H1 (cell line): ENCODE results near the gene PIK3CG. TPM values are rescaled to one million over a fixed set of nuclear protein-coding genes. Genes with fewer than 3 reads are reported as not detected.

ENCODE experiments used
- CTCF ChIA-PET: fragments of 300-600 bp; sonication (Branson Sonifier 250); formaldehyde crosslinking; loops from one replicate; lab custom pipeline; 2021; ENCODE audit not compliant: partially characterized antibody; lab: Charles Lee
- POLR2A ChIA-PET: fragments of 300-600 bp; sonication (Branson Sonifier 250); formaldehyde crosslinking; loops from one replicate; lab custom pipeline; 2021; ENCODE audit warnings: inconsistent platforms; ENCODE audit not compliant: partially characterized antibody; lab: Charles Lee
- DNase-seq, 2 experiments: peaks; one replicate each; pipeline versions ENCODE4 v3.0.0 to v3.0.0-alpha.2; 2010 to 2022; ENCODE audit warnings: low spot score in 2 of 2, low read depth in 1 of 2, mixed read lengths in 1 of 2
- FAIRE-seq: peaks from 2 replicates; lab custom pipeline; 2011; peaks lifted over from hg19 to GRCh38; lab: Jason Lieb, UNC
- H2AFZ ChIP-seq: 2 replicates; pipeline ENCODE4 v1.8.1; 2012; ENCODE audit warnings: low read length, inconsistent platforms
- H2AK5ac ChIP-seq: 2 replicates; pipeline ENCODE4 v1.6.1; 2013; ENCODE audit warnings: low read depth, low read length
- H2BK120ac ChIP-seq: replicated peaks from 2 replicates; pipeline ENCODE3; 2013; ENCODE audit warnings: low read depth, low read length, inconsistent platforms
- H2BK12ac ChIP-seq: 2 replicates; pipeline ENCODE4 v1.6.1; 2013; ENCODE audit warnings: low read depth, low read length
- H2BK15ac ChIP-seq: 2 replicates; pipeline ENCODE4 v1.6.1; 2013; ENCODE audit warnings: low read length
- H2BK20ac ChIP-seq: 2 replicates; pipeline ENCODE4 v1.6.1; 2013; ENCODE audit warnings: low read length
- H2BK5ac ChIP-seq: 2 replicates; pipeline ENCODE4 v1.6.1; 2013; ENCODE audit warnings: low read depth, low read length
- H3K14ac ChIP-seq: 2 replicates; pipeline ENCODE4 v1.6.1; 2013; ENCODE audit warnings: inconsistent platforms; ENCODE audit not compliant: insufficient read length
- H3K18ac ChIP-seq: 2 replicates; pipeline ENCODE4 v1.6.1; 2013; ENCODE audit warnings: low read length; ENCODE audit errors: extremely low read depth
- H3K23ac ChIP-seq: 2 replicates; pipeline ENCODE4 v1.6.1; 2013; ENCODE audit warnings: inconsistent platforms; ENCODE audit not compliant: insufficient read length
- H3K23me2 ChIP-seq: 2 replicates; pipeline ENCODE4 v1.6.1; 2013; ENCODE audit warnings: low read depth, low read length
- H3K27ac ChIP-seq: 2 replicates; pipeline ENCODE4 v1.6.1; 2011; ENCODE audit warnings: low read depth, low read length, inconsistent platforms
- H3K27me3 ChIP-seq, 4 experiments: replicated peaks in 1 of 4; 1 replicate in 1 of 4; 2 replicates in 3 of 4; pipeline versions ENCODE4 v1.6.1 to v1.8.1; 2011 to 2013; ENCODE audit warnings: low read length in 3 of 4, mild to moderate bottlenecking in 3 of 4, inconsistent platforms in 2 of 4, mixed read lengths in 2 of 4, moderate library complexity in 1 of 4; ENCODE audit not compliant: control insufficient read depth in 3 of 4, insufficient read depth in 3 of 4; ENCODE audit errors: extremely low read depth in 1 of 4
- H3K36me3 ChIP-seq, 4 experiments: 2 replicates each; pipeline versions ENCODE4 v1.6.1 to v1.8.1; 2011 to 2013; ENCODE audit warnings: mild to moderate bottlenecking in 4 of 4, low read length in 3 of 4, moderate library complexity in 2 of 4, control low read depth in 1 of 4, inconsistent platforms in 1 of 4; ENCODE audit not compliant: insufficient read depth in 4 of 4, control insufficient read depth in 2 of 4
- H3K4ac ChIP-seq: replicated peaks from 2 replicates; pipeline ENCODE3; 2013; ENCODE audit warnings: low read length, low read depth, mixed read lengths, inconsistent platforms; ENCODE audit not compliant: insufficient read length
- H3K4me1 ChIP-seq, 4 experiments: replicated peaks in 1 of 4; 1 replicate in 1 of 4; 2 replicates in 3 of 4; pipeline versions ENCODE4 v1.6.1 to v1.8.1; 2011 to 2013; ENCODE audit warnings: low read length in 3 of 4, inconsistent platforms in 2 of 4, mixed read lengths in 1 of 4; ENCODE audit not compliant: insufficient read depth in 4 of 4, control insufficient read depth in 3 of 4
- H3K4me2 ChIP-seq, 2 experiments: 2 replicates each; pipeline versions ENCODE4 v1.6.1 to v1.8.1; 2011 to 2013; ENCODE audit warnings: low read depth in 2 of 2, low read length in 2 of 2, control low read depth in 1 of 2, inconsistent platforms in 1 of 2, mild to moderate bottlenecking in 1 of 2; ENCODE audit not compliant: insufficient read depth in 1 of 2
- H3K4me3 ChIP-seq, 4 experiments: fragments of 200-600, 300-600 bp in 1 of 4; sonication (generic), shearing (Covaris generic), sonication (Bioruptor Twin) in 1 of 4; 2 replicates each; pipeline versions ENCODE4 v1.5.1 to v1.8.1; 2011 to 2016; ENCODE audit warnings: low read length in 4 of 4, low read depth in 3 of 4, control low read depth in 2 of 4, inconsistent platforms in 2 of 4, mild to moderate bottlenecking in 2 of 4, mixed read lengths in 1 of 4, moderate library complexity in 1 of 4; ENCODE audit not compliant: insufficient read depth in 2 of 4; ENCODE audit errors: extremely low read depth in 1 of 4
- H3K56ac ChIP-seq: replicated peaks from 2 replicates; pipeline ENCODE3; 2013; ENCODE audit warnings: low read depth, mild to moderate bottlenecking, mixed read lengths, low read length, inconsistent platforms; ENCODE audit not compliant: insufficient read length
- H3K79me1 ChIP-seq: 2 replicates; pipeline ENCODE4 v1.6.1; 2013; ENCODE audit warnings: low read depth, low read length, control low read depth
- H3K79me2 ChIP-seq, 2 experiments: 2 replicates each; pipeline versions ENCODE4 v1.6.1 to v1.8.1; 2012 to 2013; ENCODE audit warnings: low read length in 2 of 2, mild to moderate bottlenecking in 2 of 2, inconsistent platforms in 1 of 2; ENCODE audit not compliant: insufficient read depth in 2 of 2, control insufficient read depth in 1 of 2
- H3K9ac ChIP-seq, 4 experiments: replicated peaks in 1 of 4; 1 replicate in 1 of 4; 2 replicates in 3 of 4; pipeline versions ENCODE4 v1.6.1 to v1.8.1; 2011 to 2013; ENCODE audit warnings: low read depth in 3 of 4, low read length in 3 of 4, control low read depth in 2 of 4, mild to moderate bottlenecking in 2 of 4, moderate library complexity in 2 of 4, inconsistent platforms in 1 of 4; ENCODE audit errors: extremely low read depth in 1 of 4
- H3K9me3 ChIP-seq, 2 experiments: 2 replicates each; pipeline versions ENCODE4 v1.6.1 to v1.8.1; 2012 to 2013; ENCODE audit warnings: mild to moderate bottlenecking in 2 of 2, moderate library complexity in 2 of 2, control low read depth in 1 of 2, inconsistent platforms in 1 of 2, low read depth in 1 of 2, low read length in 1 of 2, mixed read lengths in 1 of 2; ENCODE audit not compliant: insufficient read depth in 2 of 2
- H4K20me1 ChIP-seq, 2 experiments: replicated peaks in 1 of 2; 2 replicates each; pipeline versions ENCODE3 to v1.8.1; 2011 to 2013; ENCODE audit warnings: inconsistent platforms in 2 of 2, low read length in 2 of 2, mild to moderate bottlenecking in 1 of 2; ENCODE audit not compliant: insufficient read depth in 2 of 2, control insufficient read depth in 1 of 2
- H4K5ac ChIP-seq: 2 replicates; pipeline ENCODE4 v1.6.1; 2013; ENCODE audit warnings: low read length, low read depth, mixed read lengths, inconsistent platforms; ENCODE audit not compliant: insufficient read length
- H4K8ac ChIP-seq: 2 replicates; pipeline ENCODE4 v1.8.0; 2013; ENCODE audit warnings: mild to moderate bottlenecking, moderate library complexity, low read length, inconsistent platforms; ENCODE audit not compliant: insufficient read depth; ENCODE audit errors: extremely low read depth
- H4K91ac ChIP-seq: replicated peaks from 2 replicates; pipeline ENCODE3; 2013; ENCODE audit warnings: low read length, mixed read lengths, inconsistent platforms; ENCODE audit not compliant: insufficient read length
- FOSL1 ChIP-seq: IDR thresholded peaks from 2 replicates; pipeline ENCODE4 v1.6.1; 2011; ENCODE audit warnings: mild to moderate bottlenecking, low read depth, low read length, moderate library complexity; ENCODE audit not compliant: insufficient read depth
- GTF2F1 ChIP-seq: IDR thresholded peaks from 2 replicates; pipeline ENCODE4 v1.6.1; 2012; ENCODE audit warnings: low read depth, low read length, improper control_type of control experiment, borderline replicate concordance
- TAF1 ChIP-seq: IDR thresholded peaks from 2 replicates; pipeline ENCODE4 v1.6.1; 2011; ENCODE audit warnings: mild to moderate bottlenecking, low read depth, low read length
- WGBS, 2 experiments: shearing (Covaris generic) in 1 of 2; methylation state at CpG; one replicate each; pipeline versions ENCODE4 v1.1.6 to v1.1.7; 2013 to 2015; ENCODE audit warnings: low lambda C conversion rate in 2 of 2, mixed read lengths in 2 of 2, inconsistent platforms in 1 of 2, low coverage in 1 of 2, missing lambda C conversion rate in 1 of 2; ENCODE audit not compliant: insufficient replicate concordance in 2 of 2, insufficient coverage in 1 of 2, insufficient read length in 1 of 2; ENCODE audit errors: extremely low coverage in 1 of 2, missing lambda C conversion rate in 1 of 2; 5-methylcytosine and 5-hydroxymethylcytosine counted together
- polyA plus RNA-seq, 7 experiments: library from polyadenylated mRNA; depleted of rRNA in 3 of 7; stranded (reverse) in 5 of 7; unstranded in 2 of 7; fragments of >200 nt in 5 of 7; fragments of 200-250 nt in 2 of 7; gene quantifications; 1 replicate in 5 of 7; 2 replicates in 1 of 7; 4 replicates in 1 of 7; pipeline versions ENCODE4 v1.2.1 to v1.2.3, GENCODE V29; 2011 to 2013; ENCODE audit warnings: missing spikeins in 2 of 7, mixed read lengths in 2 of 7
- total RNA-seq: library from RNA; stranded (reverse); fragmentation: NEBNext Ultra II Directional; extraction: Animal tissue kit (Norgen Biotek cat#: 25700); gene quantifications from 2 replicates; pipeline ENCODE4 v1.2.1, GENCODE V29; 2021

The PIK3CG gene
- total and polyA plus RNA-seq, 2 of the 8 experiments (the other 6 are each of a cell fraction or from before 2014, with no cell fraction given): not detected

GRCh38 chr7:106829496-106829895, 35.6 kb upstream of the PIK3CG start:
- H2AK5ac ChIP-seq: no peak overlapping the region
- H2BK5ac ChIP-seq: no peak overlapping the region
- H3K9me3 ChIP-seq: peaks cover 5 to 6% of the 10 kb centered on the region in 2 experiments; a peak in 1 of 4 replicates
- no peaks in the 10 kb centered on the region for H3K79me1 ChIP-seq
- H3K79me2 ChIP-seq: no peaks in the 10 kb centered on the region
- no peak overlapping the region for H3K23ac ChIP-seq
- H2BK15ac ChIP-seq: no peak overlapping the region
- no peaks in the 10 kb centered on the region for H3K23me2 ChIP-seq
- FAIRE-seq: no peak
- H3K27me3 ChIP-seq: no peaks in the 10 kb centered on the region
- H2BK12ac ChIP-seq: no peak overlapping the region
- H3K14ac ChIP-seq: no peak overlapping the region
- no peak overlapping the region for H4K8ac ChIP-seq
- H2BK120ac ChIP-seq: no peak overlapping the region
- CTCF ChIA-PET: no interaction called here
- H3K4ac ChIP-seq: no peak overlapping the region
- no peak overlapping the region for H3K9ac ChIP-seq
- H4K5ac ChIP-seq: no peak overlapping the region
- H3K4me3 ChIP-seq: no peak overlapping the region
- no peaks in the 10 kb centered on the region for H3K4me1 ChIP-seq
- H2BK20ac ChIP-seq: no peak overlapping the region
- H2AFZ ChIP-seq: no peak overlapping the region
- 91% methylated on average over 7 of the region's 7 CpGs; no CpG with 5 or more reads in 1 of the 2 experiments for WGBS, 2 experiments
- no peak for DNase-seq
- TF ChIP-seq FOSL1: no peak
- TF ChIP-seq GTF2F1: no peak
- no peak for TF ChIP-seq TAF1
- H3K36me3 ChIP-seq: no peaks in the 10 kb centered on the region
- no peak overlapping the region for H4K91ac ChIP-seq
- H3K56ac ChIP-seq: no peak overlapping the region
- no peak overlapping the region for H3K27ac ChIP-seq
- H4K20me1 ChIP-seq: no peaks in the 10 kb centered on the region
- POLR2A ChIA-PET: no interaction called here
- no peak overlapping the region for H3K4me2 ChIP-seq
- H3K18ac ChIP-seq: no peak overlapping the region
